GM12892 (cell line): ENCODE measurements around the gene ZMIZ2.
"Not testable (repeated sequence)": the region's sequence is repeated elsewhere in the genome, so short reads cannot be mapped to it uniquely, and the experiment has no call there.

Source experiments
- POLR2A ChIP-seq: IDR thresholded peaks from 2 replicates; pipeline ENCODE4 v1.6.1; 2011; ENCODE audit warnings: low read depth, low read length, control low read depth
- POLR2AphosphoS5 ChIP-seq: IDR thresholded peaks from 2 replicates; pipeline ENCODE4 v1.6.1; 2011; ENCODE audit warnings: low read depth, low read length, control low read depth
- TAF1 ChIP-seq: IDR thresholded peaks from 2 replicates; pipeline ENCODE4 v1.6.1; 2011; ENCODE audit warnings: low read depth, mild to moderate bottlenecking, control low read depth, low read length, borderline replicate concordance

DNA sequence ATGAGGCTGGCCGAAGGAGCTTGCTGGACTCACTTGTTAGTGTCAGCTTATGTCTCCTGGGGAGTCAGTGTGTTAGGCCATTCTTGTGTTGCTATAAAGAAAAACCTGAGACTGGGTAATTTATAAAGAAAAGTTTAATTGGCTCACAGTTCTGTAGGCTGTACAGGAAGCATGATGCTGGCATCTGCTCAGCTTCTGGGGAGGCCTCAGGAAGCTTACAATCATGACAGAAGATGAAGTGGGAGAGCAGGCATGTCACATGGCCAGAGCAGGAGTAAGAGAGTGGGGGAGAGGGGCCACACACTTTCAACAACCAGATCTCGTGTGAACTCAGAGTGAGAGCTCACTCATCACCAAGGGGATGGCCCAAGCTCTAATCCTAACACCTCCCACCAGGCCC, 49.0 kb upstream of the ZMIZ2 start:
- TF ChIP-seq POLR2AphosphoS5, POLR2A, TAF1: not testable (repeated sequence)
